Measurements from ENCODE around the gene SPRED3. TPM values are rescaled to one million over a fixed set of nuclear protein-coding genes. Genes with fewer than 3 reads are reported as not detected.
A peak's percentile ranks its signal among the peaks of the same experiment; 100 is the strongest.

The SPRED3 gene
- total and polyA plus RNA-seq, 2 of the 8 experiments (the other 6 are each of a cell fraction or from before 2014, with no cell fraction given) = 8.1 to 10.3 TPM

DNA sequence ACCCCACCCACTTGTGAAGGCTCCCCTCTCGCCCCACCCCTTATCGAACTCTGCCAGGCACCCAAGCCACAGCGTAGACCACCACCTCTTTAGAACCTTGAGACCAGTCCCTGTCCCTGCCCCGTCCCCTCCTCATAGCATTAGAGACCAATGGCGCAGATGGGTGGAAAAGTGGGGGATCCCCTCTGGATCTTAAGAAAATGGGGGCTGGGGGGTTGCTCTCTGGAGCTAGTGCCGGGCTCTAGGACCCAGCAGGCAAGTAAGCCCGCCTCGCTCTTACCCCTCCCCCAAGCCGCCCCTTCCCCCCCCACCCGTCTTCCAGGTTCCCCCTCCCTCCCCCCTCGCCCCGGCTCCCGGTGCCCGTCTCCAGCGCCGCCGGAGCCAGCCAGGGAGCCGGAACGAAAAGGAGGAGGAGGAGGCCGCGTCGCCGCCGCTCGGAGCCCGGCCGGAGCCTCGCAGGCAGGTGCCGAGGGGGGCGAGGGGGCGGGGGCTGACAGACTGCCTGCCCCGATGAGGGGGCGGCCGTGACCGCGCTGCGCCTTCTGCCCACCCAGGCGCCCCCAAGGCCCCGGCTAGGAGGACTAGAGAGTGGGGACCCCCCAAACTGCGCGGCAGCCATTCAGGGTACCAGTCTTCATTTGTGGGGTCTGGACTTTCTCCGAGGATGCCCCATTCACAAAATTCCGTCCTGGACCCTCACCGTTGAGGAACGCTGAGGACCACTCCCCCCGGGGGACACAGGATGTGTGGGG, at the start of gene SPRED3 (continued):
- TF ChIP-seq, protein P1, sequence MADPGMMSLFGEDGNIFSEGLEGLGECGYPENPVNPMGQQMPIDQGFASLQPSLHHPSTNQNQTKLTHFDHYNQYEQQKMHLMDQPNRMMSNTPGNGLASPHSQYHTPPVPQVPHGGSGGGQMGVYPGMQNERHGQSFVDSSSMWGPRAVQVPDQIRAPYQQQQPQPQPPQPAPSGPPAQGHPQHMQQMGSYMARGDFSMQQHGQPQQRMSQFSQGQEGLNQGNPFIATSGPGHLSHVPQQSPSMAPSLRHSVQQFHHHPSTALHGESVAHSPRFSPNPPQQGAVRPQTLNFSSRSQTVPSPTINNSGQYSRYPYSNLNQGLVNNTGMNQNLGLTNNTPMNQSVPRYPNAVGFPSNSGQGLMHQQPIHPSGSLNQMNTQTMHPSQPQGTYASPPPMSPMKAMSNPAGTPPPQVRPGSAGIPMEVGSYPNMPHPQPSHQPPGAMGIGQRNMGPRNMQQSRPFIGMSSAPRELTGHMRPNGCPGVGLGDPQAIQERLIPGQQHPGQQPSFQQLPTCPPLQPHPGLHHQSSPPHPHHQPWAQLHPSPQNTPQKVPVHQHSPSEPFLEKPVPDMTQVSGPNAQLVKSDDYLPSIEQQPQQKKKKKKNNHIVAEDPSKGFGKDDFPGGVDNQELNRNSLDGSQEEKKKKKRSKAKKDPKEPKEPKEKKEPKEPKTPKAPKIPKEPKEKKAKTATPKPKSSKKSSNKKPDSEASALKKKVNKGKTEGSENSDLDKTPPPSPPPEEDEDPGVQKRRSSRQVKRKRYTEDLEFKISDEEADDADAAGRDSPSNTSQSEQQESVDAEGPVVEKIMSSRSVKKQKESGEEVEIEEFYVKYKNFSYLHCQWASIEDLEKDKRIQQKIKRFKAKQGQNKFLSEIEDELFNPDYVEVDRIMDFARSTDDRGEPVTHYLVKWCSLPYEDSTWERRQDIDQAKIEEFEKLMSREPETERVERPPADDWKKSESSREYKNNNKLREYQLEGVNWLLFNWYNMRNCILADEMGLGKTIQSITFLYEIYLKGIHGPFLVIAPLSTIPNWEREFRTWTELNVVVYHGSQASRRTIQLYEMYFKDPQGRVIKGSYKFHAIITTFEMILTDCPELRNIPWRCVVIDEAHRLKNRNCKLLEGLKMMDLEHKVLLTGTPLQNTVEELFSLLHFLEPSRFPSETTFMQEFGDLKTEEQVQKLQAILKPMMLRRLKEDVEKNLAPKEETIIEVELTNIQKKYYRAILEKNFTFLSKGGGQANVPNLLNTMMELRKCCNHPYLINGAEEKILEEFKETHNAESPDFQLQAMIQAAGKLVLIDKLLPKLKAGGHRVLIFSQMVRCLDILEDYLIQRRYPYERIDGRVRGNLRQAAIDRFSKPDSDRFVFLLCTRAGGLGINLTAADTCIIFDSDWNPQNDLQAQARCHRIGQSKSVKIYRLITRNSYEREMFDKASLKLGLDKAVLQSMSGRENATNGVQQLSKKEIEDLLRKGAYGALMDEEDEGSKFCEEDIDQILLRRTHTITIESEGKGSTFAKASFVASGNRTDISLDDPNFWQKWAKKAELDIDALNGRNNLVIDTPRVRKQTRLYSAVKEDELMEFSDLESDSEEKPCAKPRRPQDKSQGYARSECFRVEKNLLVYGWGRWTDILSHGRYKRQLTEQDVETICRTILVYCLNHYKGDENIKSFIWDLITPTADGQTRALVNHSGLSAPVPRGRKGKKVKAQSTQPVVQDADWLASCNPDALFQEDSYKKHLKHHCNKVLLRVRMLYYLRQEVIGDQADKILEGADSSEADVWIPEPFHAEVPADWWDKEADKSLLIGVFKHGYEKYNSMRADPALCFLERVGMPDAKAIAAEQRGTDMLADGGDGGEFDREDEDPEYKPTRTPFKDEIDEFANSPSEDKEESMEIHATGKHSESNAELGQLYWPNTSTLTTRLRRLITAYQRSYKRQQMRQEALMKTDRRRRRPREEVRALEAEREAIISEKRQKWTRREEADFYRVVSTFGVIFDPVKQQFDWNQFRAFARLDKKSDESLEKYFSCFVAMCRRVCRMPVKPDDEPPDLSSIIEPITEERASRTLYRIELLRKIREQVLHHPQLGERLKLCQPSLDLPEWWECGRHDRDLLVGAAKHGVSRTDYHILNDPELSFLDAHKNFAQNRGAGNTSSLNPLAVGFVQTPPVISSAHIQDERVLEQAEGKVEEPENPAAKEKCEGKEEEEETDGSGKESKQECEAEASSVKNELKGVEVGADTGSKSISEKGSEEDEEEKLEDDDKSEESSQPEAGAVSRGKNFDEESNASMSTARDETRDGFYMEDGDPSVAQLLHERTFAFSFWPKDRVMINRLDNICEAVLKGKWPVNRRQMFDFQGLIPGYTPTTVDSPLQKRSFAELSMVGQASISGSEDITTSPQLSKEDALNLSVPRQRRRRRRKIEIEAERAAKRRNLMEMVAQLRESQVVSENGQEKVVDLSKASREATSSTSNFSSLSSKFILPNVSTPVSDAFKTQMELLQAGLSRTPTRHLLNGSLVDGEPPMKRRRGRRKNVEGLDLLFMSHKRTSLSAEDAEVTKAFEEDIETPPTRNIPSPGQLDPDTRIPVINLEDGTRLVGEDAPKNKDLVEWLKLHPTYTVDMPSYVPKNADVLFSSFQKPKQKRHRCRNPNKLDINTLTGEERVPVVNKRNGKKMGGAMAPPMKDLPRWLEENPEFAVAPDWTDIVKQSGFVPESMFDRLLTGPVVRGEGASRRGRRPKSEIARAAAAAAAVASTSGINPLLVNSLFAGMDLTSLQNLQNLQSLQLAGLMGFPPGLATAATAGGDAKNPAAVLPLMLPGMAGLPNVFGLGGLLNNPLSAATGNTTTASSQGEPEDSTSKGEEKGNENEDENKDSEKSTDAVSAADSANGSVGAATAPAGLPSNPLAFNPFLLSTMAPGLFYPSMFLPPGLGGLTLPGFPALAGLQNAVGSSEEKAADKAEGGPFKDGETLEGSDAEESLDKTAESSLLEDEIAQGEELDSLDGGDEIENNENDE (IDR thresholded peaks at IDR 0.05; ENCODE audit: insufficient replicate concordance, low read length) = no peak
- TF ChIP-seq MAFK (IDR thresholded peaks at IDR 0.05; ENCODE audit: low read depth, low read length) = no peak
- no peak for TF ChIP-seq RAD21 (IDR thresholded peaks at IDR 0.05 in 1 of 2, conservative IDR thresholded peaks at IDR 0.05 in 1 of 2; ENCODE audit: low read depth in 2 of 2, low read length in 2 of 2)
- TF ChIP-seq EP300 (IDR thresholded peaks at IDR 0.05; ENCODE audit: borderline replicate concordance in 1 of 2, low read depth in 2 of 2, low read length in 2 of 2) = no peak
- TF ChIP-seq TBP (IDR thresholded peaks at IDR 0.05; ENCODE audit: low read depth, low read length) = no peak
- TF ChIP-seq TAF1 (IDR thresholded peaks at IDR 0.05; ENCODE audit: low read depth, low read length) = peak; percentile 12; the same call in 1 of the 2 replicates
